ENCODE data around the gene MON2. TPM values are rescaled to one million over a fixed set of nuclear protein-coding genes. Genes with fewer than 3 reads are reported as not detected.
"Not testable (repeated sequence)": the region's sequence is repeated elsewhere in the genome, so short reads cannot be mapped to it uniquely, and the experiment has no call there.

The MON2 gene
- total and polyA plus RNA-seq, 8 donors, result 3.1 to 191 (median 55.3) TPM

DNA sequence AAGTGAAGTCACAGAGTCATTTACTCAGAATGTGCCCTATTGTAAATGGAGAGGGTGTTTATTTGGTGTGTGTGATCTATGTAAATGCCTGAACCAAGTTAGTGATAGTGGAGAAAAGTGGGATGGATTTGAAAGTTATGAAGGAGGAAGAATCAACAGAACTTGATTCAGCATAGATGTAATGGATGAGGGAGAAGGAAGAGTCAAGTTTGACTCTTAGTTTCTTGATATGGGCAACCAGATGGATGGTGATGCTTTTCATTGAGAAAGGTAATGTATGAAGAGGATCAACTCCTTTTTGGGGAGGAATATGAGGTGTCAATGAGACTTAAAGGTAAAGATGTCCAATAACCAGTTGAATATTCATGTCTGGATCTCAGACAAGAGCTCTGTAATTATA, 6.7 kb upstream of the MON2 start:
- TF ChIP-seq, protein P1, sequence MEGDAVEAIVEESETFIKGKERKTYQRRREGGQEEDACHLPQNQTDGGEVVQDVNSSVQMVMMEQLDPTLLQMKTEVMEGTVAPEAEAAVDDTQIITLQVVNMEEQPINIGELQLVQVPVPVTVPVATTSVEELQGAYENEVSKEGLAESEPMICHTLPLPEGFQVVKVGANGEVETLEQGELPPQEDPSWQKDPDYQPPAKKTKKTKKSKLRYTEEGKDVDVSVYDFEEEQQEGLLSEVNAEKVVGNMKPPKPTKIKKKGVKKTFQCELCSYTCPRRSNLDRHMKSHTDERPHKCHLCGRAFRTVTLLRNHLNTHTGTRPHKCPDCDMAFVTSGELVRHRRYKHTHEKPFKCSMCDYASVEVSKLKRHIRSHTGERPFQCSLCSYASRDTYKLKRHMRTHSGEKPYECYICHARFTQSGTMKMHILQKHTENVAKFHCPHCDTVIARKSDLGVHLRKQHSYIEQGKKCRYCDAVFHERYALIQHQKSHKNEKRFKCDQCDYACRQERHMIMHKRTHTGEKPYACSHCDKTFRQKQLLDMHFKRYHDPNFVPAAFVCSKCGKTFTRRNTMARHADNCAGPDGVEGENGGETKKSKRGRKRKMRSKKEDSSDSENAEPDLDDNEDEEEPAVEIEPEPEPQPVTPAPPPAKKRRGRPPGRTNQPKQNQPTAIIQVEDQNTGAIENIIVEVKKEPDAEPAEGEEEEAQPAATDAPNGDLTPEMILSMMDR (IDR thresholded peaks at IDR 0.05), result no peak
- TF ChIP-seq EP300 (IDR thresholded peaks at IDR 0.05), result no peak
- TF ChIP-seq POLR2AphosphoS5 (IDR thresholded peaks at IDR 0.05), result no peak
- TF ChIP-seq POLR2A (IDR thresholded peaks at IDR 0.05), result no peak
- Histone ChIP-seq H3K27me3 (no peaks in the 10 kb centered on the region), H3K36me3 (no peaks in the 10 kb centered on the region), H3K27ac (no peak overlapping the region), H3K9me3 (peaks cover 0 to 15% (median 6%) of the 10 kb centered on the region in 4 donors), H3K4me1 (no peaks in the 10 kb centered on the region), H3K4me3 (no peak overlapping the region)
- DNase-seq, result no peak
- intact Hi-C loops (cut with DNase I; ENCODE audit: low total_unique reads), result no loop called here

DNA sequence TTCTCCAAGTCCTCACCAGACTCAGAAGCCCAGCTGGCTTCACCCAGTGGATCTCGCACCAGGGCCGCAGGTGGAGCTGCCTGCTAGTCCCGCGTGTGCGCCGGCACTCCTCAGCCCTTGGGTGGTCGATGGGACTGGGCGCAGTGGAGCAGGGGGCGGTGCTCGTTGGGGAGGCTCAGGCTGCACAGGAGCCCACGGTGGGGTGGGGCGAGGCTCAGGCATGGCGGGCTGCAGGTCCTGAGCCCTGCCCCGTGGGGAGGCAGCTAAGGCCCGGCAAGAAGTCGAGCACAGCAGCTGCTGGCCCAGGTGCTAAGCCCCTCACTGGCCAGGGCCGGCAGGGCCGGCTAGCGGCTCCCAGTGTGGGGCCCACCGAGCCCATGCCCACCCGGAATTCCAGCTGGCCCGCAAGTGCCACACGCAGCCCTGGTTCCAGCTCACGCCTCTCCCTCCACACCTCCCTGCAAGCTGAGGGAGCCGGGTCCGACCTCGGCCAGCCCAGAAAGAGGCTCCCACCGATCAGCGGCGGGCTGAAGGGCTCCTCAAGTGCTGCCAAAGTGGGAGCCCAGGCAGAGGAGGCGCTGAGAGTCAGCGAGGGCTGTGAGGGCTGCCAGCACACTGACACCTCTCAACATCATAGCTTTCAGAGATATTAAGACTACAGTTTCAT, 5.3 kb upstream of the MON2 start:
- DNase-seq; H3K36me3 ChIP-seq; H3K27ac ChIP-seq; intact Hi-C loops (cut with DNase I; ENCODE audit: low total_unique reads); H3K27me3 ChIP-seq; H3K4me3 ChIP-seq; H3K4me1 ChIP-seq: not testable (repeated sequence)
- H3K9me3 ChIP-seq, result peaks cover 0 to 12% (median 6%) of the 10 kb centered on the region in 4 donors
- 93 to 96% (median 95%) methylated on average over 14 to 32 of the region's 32 CpGs for WGBS, 5 donors

- H3K27me3 ChIP-seq; H3K36me3 ChIP-seq; H3K4me3 ChIP-seq; H3K27ac ChIP-seq; DNase-seq; intact Hi-C loops (cut with DNase I; ENCODE audit: low total_unique reads): not testable (repeated sequence)
- Histone ChIP-seq H3K4me1 (peaks cover 3 to 16% (median 10%) of the 10 kb centered on the region in 4 donors), H3K9me3 (peaks cover 0 to 12% (median 6%) of the 10 kb centered on the region in 4 donors)
- WGBS, 5 donors, result 66 to 82% (median 77%) methylated on average over 7 of the region's 7 CpGs
Measured at GRCh38 chr12:62463252-62463651, 3.4 kb upstream of the MON2 start.

DNA sequence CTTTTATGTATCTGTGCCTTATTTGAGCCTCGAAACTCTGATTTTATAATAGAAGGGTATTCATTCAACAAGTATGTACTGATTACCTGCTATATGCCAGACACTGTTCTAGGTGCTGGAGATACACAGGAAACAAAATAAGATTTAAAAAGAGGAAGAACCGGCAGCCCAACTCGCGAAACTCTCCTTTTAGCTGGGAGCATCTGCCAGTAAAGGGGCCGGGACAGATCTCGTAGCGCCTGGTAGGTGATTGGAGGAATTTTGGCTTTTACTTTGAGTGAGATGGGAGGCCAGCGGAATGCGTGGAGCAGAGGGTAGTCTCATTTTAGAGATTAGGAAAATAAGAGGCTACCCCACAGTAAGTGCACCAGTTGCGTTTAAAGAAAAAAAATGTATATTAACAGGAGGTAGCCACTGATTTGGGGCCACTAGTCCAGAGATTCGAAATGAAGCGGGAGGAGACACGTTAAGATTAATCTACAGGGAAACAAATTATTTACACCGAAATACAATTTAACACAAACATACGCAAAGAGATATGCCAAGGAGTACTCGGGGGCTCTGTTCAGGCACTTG, 520 bp upstream of the MON2 start:
- WGBS, 5 donors, result 1 to 2% (median 1%) methylated on average over 16 of the region's 16 CpGs
- Histone ChIP-seq H3K36me3 (peaks cover 0 to 4% (median 1%) of the 10 kb centered on the region in 4 donors), H3K9me3 (peaks cover 0 to 12% (median 6%) of the 10 kb centered on the region in 4 donors), H3K4me3 (peak overlapping the region; percentile 84 to 90 (median 86)), H3K4me1 (peaks cover 12 to 42% (median 27%) of the 10 kb centered on the region in 4 donors), H3K27me3 (no peaks in the 10 kb centered on the region), H3K27ac (peak overlapping the region; percentile 94 to 97 (median 96))
- intact Hi-C loops (cut with DNase I; ENCODE audit: low total_unique reads), result no loop called here
- TF ChIP-seq POLR2AphosphoS5 (IDR thresholded peaks at IDR 0.05) (no peak), POLR2A (IDR thresholded peaks at IDR 0.05) (no peak)
- DNase-seq, result peak; percentile 35 to 69

GRCh38 chr12:62468397-62468796, 1.8 kb downstream of the MON2 start:
- TF ChIP-seq POLR2AphosphoS5 (IDR thresholded peaks at IDR 0.05) (no peak), EP300 (IDR thresholded peaks at IDR 0.05) (no peak), POLR2A (IDR thresholded peaks at IDR 0.05) (no peak)
- TF ChIP-seq, protein P1 (IDR thresholded peaks at IDR 0.05), result no peak

GRCh38 chr12:62468935-62469334, 2.3 kb downstream of the MON2 start:
- H3K36me3 ChIP-seq, result peaks cover 0 to 17% (median 3%) of the 10 kb centered on the region in 4 donors
- no peak overlapping the region for H3K27ac ChIP-seq
- 75 to 79% (median 78%) methylated on average over 8 of the region's 8 CpGs for WGBS, 5 donors
- DNase-seq, result no peak
- H3K9me3 ChIP-seq, result no peaks in the 10 kb centered on the region
- intact Hi-C loops (cut with DNase I; ENCODE audit: low total_unique reads), result no loop called here
- no peak for TF ChIP-seq POLR2A (IDR thresholded peaks at IDR 0.05)
- TF ChIP-seq, protein P1 (IDR thresholded peaks at IDR 0.05), result no peak
- no peak for TF ChIP-seq POLR2AphosphoS5 (IDR thresholded peaks at IDR 0.05)
- no peak for TF ChIP-seq EP300 (IDR thresholded peaks at IDR 0.05)
- H3K4me3 ChIP-seq, result peak overlapping the region in 2 of 4 donors; percentile 84 to 90
- peaks cover 12 to 64% (median 30%) of the 10 kb centered on the region in 4 donors for H3K4me1 ChIP-seq
- H3K27me3 ChIP-seq, result no peaks in the 10 kb centered on the region

More at GRCh38 chr12:62468397-62468796, 1.8 kb downstream of the MON2 start:
- H3K4me1 ChIP-seq, result peaks cover 12 to 61% (median 30%) of the 10 kb centered on the region in 4 donors
- no peak overlapping the region for H3K27ac ChIP-seq
- peaks cover 0 to 11% (median 3%) of the 10 kb centered on the region in 4 donors for H3K36me3 ChIP-seq
- peak in 1 of 2 donors; percentile 11 for DNase-seq
- H3K9me3 ChIP-seq, result peaks cover 0 to 5% (median 2%) of the 10 kb centered on the region in 4 donors
- H3K27me3 ChIP-seq, result no peaks in the 10 kb centered on the region
- 52 to 71% (median 57%) methylated on average over 2 of the region's 2 CpGs for WGBS, 5 donors
- intact Hi-C loops (cut with DNase I; ENCODE audit: low total_unique reads), result no loop called here
- peak overlapping the region in 3 of 4 donors; percentile 84 to 90 (median 84) for H3K4me3 ChIP-seq

Data from stomach (tissue), 9 donors.